PC-3 (cell line): Measurements from ENCODE around the gene ELK4.

Experiments used
- EZH2 ChIP-seq: fragments of 300-600 bp; sonication (generic); IDR thresholded peaks from one replicate; pipeline ENCODE4 v1.6.1; 2017; ENCODE audit warnings: antibody characterized with exemption, mild to moderate bottlenecking, low read length; ENCODE audit not compliant: unreplicated experiment
- TF ChIP-seq, protein P1 (sequence below): fragments of 300-600 bp; sonication (generic); conservative IDR thresholded peaks from 2 replicates; pipeline ENCODE4 v1.5.1; 2017; ENCODE audit warnings: antibody characterized with exemption, low read depth, mild to moderate bottlenecking, low read length

GRCh38 chr1:205580923-205581180 is 51.0 kb downstream of the ELK4 start:
- TF ChIP-seq, protein P1, sequence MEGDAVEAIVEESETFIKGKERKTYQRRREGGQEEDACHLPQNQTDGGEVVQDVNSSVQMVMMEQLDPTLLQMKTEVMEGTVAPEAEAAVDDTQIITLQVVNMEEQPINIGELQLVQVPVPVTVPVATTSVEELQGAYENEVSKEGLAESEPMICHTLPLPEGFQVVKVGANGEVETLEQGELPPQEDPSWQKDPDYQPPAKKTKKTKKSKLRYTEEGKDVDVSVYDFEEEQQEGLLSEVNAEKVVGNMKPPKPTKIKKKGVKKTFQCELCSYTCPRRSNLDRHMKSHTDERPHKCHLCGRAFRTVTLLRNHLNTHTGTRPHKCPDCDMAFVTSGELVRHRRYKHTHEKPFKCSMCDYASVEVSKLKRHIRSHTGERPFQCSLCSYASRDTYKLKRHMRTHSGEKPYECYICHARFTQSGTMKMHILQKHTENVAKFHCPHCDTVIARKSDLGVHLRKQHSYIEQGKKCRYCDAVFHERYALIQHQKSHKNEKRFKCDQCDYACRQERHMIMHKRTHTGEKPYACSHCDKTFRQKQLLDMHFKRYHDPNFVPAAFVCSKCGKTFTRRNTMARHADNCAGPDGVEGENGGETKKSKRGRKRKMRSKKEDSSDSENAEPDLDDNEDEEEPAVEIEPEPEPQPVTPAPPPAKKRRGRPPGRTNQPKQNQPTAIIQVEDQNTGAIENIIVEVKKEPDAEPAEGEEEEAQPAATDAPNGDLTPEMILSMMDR = no peak
- no peak for TF ChIP-seq EZH2
